GM18873 (cell line): ENCODE measurements around the gene NDUFS7.
"Not testable (repeated sequence)": the region's sequence is repeated elsewhere in the genome, so short reads cannot be mapped to it uniquely, and the experiment has no call there.

Source experiments
- ATAC-seq: cut with Tn5 transposase; IDR thresholded peaks from one replicate; pipeline ENCODE4 v1.9.1; 2021; ENCODE audit warnings: mild to moderate bottlenecking, moderate library complexity, moderate number of reproducible peaks; ENCODE audit not compliant: unreplicated experiment, low FRiP score

NDUFS7 gene

GRCh38 chr19:1428738-1429391, 45.2 kb downstream of the NDUFS7 start:
- no peak for ATAC-seq

DNA sequence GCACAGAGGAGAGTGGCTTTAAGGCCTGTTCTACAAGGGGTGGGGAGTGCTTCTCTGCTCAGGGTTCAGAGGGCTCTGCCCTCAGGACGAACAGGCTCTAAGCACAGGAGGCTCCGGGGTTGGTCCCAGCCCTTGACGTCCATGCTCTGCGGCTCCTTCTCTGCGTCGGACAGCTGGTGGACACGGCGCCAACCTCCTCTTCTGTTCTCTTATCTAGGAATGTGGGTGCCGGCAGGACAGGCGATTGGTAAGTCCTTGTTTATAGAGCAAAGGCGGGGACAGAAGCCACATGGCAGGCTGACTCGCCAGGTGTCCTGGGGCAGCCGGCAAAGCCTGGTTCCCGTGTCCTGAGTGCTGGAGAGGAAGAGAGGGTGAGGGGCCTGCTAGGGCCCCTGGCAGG, 46.0 kb downstream of the NDUFS7 start:
- ATAC-seq, result no peak

- no peak for ATAC-seq
Measured at GRCh38 chr19:1430246-1430645, 46.5 kb downstream of the NDUFS7 start.

GRCh38 chr19:1431759-1432506, 48.2 kb downstream of the NDUFS7 start:
- no peak for ATAC-seq

GRCh38 chr19:1432507-1432887, 48.8 kb downstream of the NDUFS7 start:
- no peak for ATAC-seq

DNA sequence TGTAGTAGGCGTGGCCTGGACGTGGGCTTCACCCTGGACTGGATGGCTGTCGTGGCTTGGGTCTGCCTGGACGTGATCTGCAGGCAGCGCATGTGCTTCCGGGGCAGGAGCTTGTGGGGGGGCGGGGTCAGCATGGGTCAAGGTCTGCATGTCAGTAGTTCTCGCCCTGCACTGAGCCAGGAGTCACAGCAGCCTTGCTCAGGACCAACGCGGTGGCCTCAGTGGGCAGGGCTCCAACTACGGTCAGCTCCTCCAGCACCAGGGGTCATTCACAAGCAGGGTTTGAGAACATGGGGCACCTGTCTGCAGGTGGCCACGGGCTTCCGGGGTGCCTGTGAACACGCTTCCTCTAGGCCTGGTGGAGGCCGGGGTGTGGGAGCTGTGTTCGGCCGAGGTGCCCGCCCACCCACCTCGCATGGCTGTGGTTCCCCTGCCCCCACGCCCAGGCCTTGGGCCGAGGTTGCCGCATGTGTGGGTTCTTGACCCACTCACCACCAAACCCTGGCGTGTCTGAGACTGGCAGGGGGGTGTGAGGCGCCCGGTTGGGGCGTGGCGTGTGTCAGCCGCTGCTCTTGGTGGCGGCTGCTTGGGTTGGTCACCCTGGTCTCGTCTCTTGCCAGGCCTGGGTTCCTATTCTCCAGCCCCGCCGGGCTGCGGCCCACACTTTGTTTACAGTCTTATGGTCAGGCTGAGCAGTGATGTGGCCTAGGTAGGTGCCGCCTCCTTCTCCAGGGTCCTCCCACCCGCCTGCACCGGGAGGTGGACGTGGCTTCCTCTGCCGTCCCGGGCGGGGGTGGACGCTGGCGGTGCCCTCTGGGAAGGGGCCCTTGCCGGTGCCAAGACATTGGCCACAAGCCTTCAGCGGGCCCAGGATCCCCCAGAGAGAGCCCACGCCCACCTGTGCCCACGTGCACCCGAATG, 49.7 kb downstream of the NDUFS7 start:
- ATAC-seq, result no peak

GRCh38 chr19:1434040-1434366, 50.3 kb downstream of the NDUFS7 start:
- no peak for ATAC-seq

GRCh38 chr19:1434577-1435060, 50.9 kb downstream of the NDUFS7 start:
- ATAC-seq, result no peak

- ATAC-seq, result no peak
Measured at GRCh38 chr19:1435378-1435989, 51.8 kb downstream of the NDUFS7 start.

DNA sequence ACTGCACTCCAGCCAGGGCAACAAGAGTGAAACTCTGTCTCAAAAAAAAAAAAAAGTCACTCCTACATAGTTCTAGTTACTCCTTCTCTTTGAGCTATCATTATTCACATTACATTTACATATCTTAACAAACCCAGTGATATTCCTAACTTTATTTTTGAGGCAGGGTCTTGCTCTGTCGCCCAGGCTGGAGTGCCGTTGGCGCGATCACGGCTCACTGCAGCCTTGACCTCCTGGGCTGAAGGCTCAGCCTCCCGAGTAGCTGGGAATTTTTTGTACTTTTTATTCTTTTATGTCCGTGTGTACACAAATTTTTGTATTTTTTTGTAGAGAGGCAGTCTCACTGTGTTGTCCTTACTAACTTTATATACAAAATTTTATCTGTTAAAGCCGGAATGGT, 53.9 kb downstream of the NDUFS7 start:
- ATAC-seq, result no peak

- peak; percentile 65 for ATAC-seq
Measured at GRCh38 chr19:1438035-1438932, 54.6 kb downstream of the NDUFS7 start, which contains the start of gene RPS15. Gene RPS15, plus strand, starts transcription at chr19:1438396. Its CDS starts 30 bp downstream, at chr19:1438426.

DNA sequence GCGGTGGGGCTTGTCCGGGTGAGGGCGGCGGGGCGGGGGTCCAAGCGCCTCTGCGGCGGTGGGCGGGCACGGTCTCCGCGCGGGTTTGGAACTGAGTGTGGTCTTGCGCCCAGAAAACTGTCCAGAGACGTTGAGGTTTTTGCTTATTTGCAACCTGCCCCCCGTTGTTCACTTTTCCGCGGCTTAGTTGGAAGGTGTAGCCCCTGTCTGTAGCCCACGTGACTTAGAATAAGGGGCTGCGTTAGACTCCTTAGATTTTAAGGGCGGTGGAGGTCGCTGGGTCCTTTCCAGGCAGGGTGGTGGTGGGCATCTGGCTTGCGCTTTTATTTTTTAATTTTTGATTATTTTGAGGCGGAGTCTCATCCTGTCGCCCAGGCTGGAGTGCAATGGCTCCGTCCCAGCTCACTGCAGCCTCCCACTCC, 55.2 kb downstream of the NDUFS7 start:
- ATAC-seq, result no peak

GRCh38 chr19:1439525-1440417, 56.1 kb downstream of the NDUFS7 start:
- not testable (repeated sequence) for ATAC-seq

DNA sequence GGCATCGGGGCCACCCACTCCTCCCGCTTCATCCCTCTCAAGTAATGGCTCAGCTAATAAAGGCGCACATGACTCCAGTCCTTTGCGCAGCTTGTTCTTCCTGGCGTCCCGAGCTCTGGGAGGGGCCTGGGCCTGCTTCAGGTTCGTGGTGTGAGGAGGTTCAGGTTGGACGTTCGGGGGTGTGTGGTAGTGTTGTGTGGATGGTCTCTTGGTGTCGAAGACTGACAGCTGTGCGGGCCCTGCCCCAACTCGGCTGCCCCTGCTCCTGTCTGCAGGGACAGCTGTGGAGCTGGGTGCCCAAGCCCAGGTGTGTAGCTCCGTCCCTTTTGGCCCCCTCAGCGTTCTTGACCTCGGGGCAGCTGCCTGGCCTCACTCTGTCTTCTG, 56.7 kb downstream of the NDUFS7 start:
- ATAC-seq, result no peak

- no peak for ATAC-seq
Measured at GRCh38 chr19:1441022-1441426, 57.3 kb downstream of the NDUFS7 start.

GRCh38 chr19:1441677-1442438, 58.2 kb downstream of the NDUFS7 start:
- no peak for ATAC-seq
